ENCODE data around the gene CCNF.

The CCNF gene

DNA sequence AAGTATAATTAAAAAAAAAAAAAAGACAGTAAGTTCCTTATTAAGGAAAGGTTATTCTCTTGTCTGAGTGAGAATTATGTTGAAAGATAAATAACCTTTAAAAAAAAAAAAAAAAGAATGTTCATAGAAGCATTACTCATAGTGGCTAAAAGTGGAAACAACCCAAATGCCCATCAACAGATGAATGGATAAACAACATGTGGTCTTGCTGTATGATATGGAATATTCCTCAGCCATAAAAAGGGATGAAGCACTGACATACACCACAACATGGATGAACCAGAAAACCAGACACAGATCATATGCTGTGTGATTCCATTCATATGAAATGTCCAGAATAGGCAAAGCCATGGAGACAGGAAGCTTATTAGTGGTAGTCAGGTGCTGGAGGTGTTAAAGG is 9.2 kb upstream of the CCNF start:
- TF ChIP-seq CTCF (IDR thresholded peaks at IDR 0.05; ENCODE audit: borderline replicate concordance, control extremely low read depth, extremely low read depth, insufficient read depth, missing control alignments): no peak
- in situ Hi-C loops (cut with MboI; ENCODE audit: low sequenced_read_pairs, unreplicated experiment): no loop called here
- DNase-seq (ENCODE audit: low spot score): no peak

GRCh38 chr16:2422123-2422867 is 7.0 kb upstream of the CCNF start:
- DNase-seq (ENCODE audit: low spot score): no peak
- no peak for TF ChIP-seq CTCF (IDR thresholded peaks at IDR 0.05; ENCODE audit: borderline replicate concordance, control extremely low read depth, extremely low read depth, insufficient read depth, missing control alignments)
- in situ Hi-C loops (cut with MboI; ENCODE audit: low sequenced_read_pairs, unreplicated experiment): no loop called here

DNA sequence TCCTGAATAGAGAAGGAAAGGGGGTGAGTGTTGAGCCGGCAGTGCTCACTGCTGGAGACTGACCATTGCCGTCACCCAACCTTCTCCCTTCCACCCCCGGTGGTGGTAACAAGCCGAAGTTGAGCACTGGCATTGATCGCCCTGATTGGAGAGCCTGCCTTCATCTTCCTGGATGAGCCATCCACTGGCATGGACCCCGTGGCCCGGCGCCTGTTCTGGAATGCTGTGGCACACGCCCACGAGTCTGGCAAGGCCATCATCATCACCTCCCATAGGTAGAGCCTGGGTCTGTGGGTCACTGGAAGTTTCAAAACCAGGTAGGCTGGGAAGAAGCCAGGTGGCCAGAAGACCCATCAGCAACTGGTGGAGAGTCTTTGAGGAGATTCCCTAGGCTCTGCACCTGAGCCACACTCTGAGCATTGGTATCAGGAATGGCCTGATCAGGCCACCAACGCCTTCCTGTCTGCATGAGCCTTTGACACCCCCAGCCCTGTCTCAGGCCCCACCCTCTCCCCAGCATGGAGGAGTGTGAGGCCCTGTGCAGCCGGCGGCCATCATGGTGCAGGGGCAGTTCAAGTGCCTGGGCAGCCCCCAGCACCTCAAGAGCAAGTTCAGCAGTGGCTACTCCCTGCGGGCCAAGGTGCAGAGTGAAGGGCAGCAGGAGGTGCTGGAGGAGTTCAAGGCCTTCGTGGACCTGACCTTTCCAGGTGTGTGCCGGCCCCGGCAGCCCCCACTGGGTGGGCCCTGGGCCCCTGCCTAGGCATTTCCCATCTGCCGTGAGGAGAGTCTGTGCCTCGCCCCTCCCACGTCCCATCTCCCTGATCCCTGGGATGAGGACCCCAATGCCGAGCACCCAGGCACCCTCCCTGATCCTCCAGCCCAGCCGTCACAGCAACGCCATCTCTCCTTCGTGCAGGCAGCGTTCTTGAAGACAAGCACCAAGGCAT is 4.9 kb upstream of the CCNF start:
- DNase-seq (ENCODE audit: low spot score): no peak
- no peak for TF ChIP-seq CTCF (IDR thresholded peaks at IDR 0.05; ENCODE audit: borderline replicate concordance, control extremely low read depth, extremely low read depth, insufficient read depth, missing control alignments)
- in situ Hi-C loops (cut with MboI; ENCODE audit: low sequenced_read_pairs, unreplicated experiment): no loop called here

GRCh38 chr16:2425008-2425518 is 4.2 kb upstream of the CCNF start:
- in situ Hi-C loops (cut with MboI; ENCODE audit: low sequenced_read_pairs, unreplicated experiment): no loop called here
- DNase-seq (ENCODE audit: low spot score): no peak
- TF ChIP-seq CTCF (IDR thresholded peaks at IDR 0.05; ENCODE audit: borderline replicate concordance, control extremely low read depth, extremely low read depth, insufficient read depth, missing control alignments): no peak

GRCh38 chr16:2425825-2426430 is 3.3 kb upstream of the CCNF start:
- DNase-seq (ENCODE audit: low spot score): no peak
- in situ Hi-C loops (cut with MboI; ENCODE audit: low sequenced_read_pairs, unreplicated experiment): no loop called here
- TF ChIP-seq CTCF (IDR thresholded peaks at IDR 0.05; ENCODE audit: borderline replicate concordance, control extremely low read depth, extremely low read depth, insufficient read depth, missing control alignments): no peak

GRCh38 chr16:2426941-2427361 is 2.3 kb upstream of the CCNF start:
- no peak for TF ChIP-seq CTCF (IDR thresholded peaks at IDR 0.05; ENCODE audit: borderline replicate concordance, control extremely low read depth, extremely low read depth, insufficient read depth, missing control alignments)
- no peak for DNase-seq (ENCODE audit: low spot score)
- in situ Hi-C loops (cut with MboI; ENCODE audit: low sequenced_read_pairs, unreplicated experiment): no loop called here
